Neural progenitor cell (in vitro differentiated cells): ENCODE results near the gene SMURF1.

Experiments used
- EZH2 ChIP-seq: fragments of 200-600 bp; sonication (generic); IDR thresholded peaks from 2 replicates; pipeline ENCODE4 v1.6.1; 2017; ENCODE audit warnings: antibody characterized with exemption, mild to moderate bottlenecking, moderate library complexity
- TF ChIP-seq, protein P1 (sequence below): fragments of 200-600 bp; sonication (generic); IDR thresholded peaks from 2 replicates; pipeline ENCODE4 v1.5.1; 2017; ENCODE audit warnings: antibody characterized with exemption, mild to moderate bottlenecking

GRCh38 chr7:99036546-99037111, 107.3 kb downstream of the SMURF1 start:
- no peak for TF ChIP-seq EZH2
- TF ChIP-seq, protein P1, sequence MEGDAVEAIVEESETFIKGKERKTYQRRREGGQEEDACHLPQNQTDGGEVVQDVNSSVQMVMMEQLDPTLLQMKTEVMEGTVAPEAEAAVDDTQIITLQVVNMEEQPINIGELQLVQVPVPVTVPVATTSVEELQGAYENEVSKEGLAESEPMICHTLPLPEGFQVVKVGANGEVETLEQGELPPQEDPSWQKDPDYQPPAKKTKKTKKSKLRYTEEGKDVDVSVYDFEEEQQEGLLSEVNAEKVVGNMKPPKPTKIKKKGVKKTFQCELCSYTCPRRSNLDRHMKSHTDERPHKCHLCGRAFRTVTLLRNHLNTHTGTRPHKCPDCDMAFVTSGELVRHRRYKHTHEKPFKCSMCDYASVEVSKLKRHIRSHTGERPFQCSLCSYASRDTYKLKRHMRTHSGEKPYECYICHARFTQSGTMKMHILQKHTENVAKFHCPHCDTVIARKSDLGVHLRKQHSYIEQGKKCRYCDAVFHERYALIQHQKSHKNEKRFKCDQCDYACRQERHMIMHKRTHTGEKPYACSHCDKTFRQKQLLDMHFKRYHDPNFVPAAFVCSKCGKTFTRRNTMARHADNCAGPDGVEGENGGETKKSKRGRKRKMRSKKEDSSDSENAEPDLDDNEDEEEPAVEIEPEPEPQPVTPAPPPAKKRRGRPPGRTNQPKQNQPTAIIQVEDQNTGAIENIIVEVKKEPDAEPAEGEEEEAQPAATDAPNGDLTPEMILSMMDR, result peak; percentile 62
